Right renal pelvis (tissue), 4 donors: Measurements from ENCODE around the gene DNASE1. TPM values are rescaled to one million over a fixed set of nuclear protein-coding genes. Genes with fewer than 3 reads are reported as not detected.
"Not testable (repeated sequence)": the region's sequence is repeated elsewhere in the genome, so short reads cannot be mapped to it uniquely, and the experiment has no call there.

Experiments used
- DNase-seq, 4 donors: peaks; one replicate each; pipeline ENCODE4 v3.0.0-alpha.2; 2013; ENCODE audit warnings: low read depth in 4 of 4, low spot score in 3 of 4, missing footprints in 1 of 4
- polyA plus RNA-seq, 4 donors: library from polyadenylated mRNA; unstranded; fragments of 120-200 nt; gene quantifications; one replicate each; pipeline ENCODE4 v1.2.1, GENCODE V29; 2013; ENCODE audit not compliant: insufficient read length in 4 of 4

DNASE1 gene
- 10 to 100 TPM; 24.9 to 32.5 (median 30.7) TPM for polyA plus RNA-seq

GRCh38 chr16:3654249-3654991 is at the start of gene DNASE1:
Gene DNASE1 (plus strand): TSS chr16:3654691. CDS start chr16:3655374, 683 bp downstream.
- DNase-seq = peak in 1 of 4 donors; percentile 43

- no peak for DNase-seq
Observed at GRCh38 chr16:3606441-3606840, 48.0 kb upstream of the DNASE1 start.

- no peak for DNase-seq
Observed at GRCh38 chr16:3607161-3607560, 47.3 kb upstream of the DNASE1 start.

GRCh38 chr16:3607634-3608033 is 46.9 kb upstream of the DNASE1 start:
- DNase-seq = no peak

- no peak for DNase-seq
Observed at GRCh38 chr16:3608069-3608468, 46.4 kb upstream of the DNASE1 start.

GRCh38 chr16:3608976-3609375 is 45.5 kb upstream of the DNASE1 start:
- not testable (repeated sequence) for DNase-seq

- no peak for DNase-seq
Observed at GRCh38 chr16:3609895-3610697, 44.4 kb upstream of the DNASE1 start.

GRCh38 chr16:3610698-3611145 is 43.8 kb upstream of the DNASE1 start:
- DNase-seq = peak in 1 of 4 donors; percentile 4

- DNase-seq = peak; percentile 88 to 94 (median 90)
Observed at GRCh38 chr16:3611146-3611975, 43.1 kb upstream of the DNASE1 start, which contains the start of gene SLX4. Gene SLX4 (minus strand): TSS chr16:3611606. CDS start chr16:3608964, 2,642 bp downstream.

GRCh38 chr16:3612510-3613466 is 41.7 kb upstream of the DNASE1 start:
- no peak for DNase-seq

- no peak for DNase-seq
Observed at GRCh38 chr16:3618769-3619141, 35.7 kb upstream of the DNASE1 start.

GRCh38 chr16:3623642-3624041 is 30.8 kb upstream of the DNASE1 start:
- DNase-seq = no peak

GRCh38 chr16:3625331-3625730 is 29.2 kb upstream of the DNASE1 start:
- DNase-seq = no peak

- DNase-seq = no peak
Observed at GRCh38 chr16:3625911-3626732, 28.4 kb upstream of the DNASE1 start.

- DNase-seq = peak in 1 of 4 donors; percentile 22
Observed at GRCh38 chr16:3637371-3637923, 17.0 kb upstream of the DNASE1 start.

- DNase-seq = no peak
Observed at GRCh38 chr16:3638916-3639644, 15.4 kb upstream of the DNASE1 start.

- DNase-seq = no peak
Observed at GRCh38 chr16:3640207-3640606, 14.3 kb upstream of the DNASE1 start.
